A549 (cell line): Measurements from ENCODE around the gene HLCS. TPM values are rescaled to one million over a fixed set of nuclear protein-coding genes. Genes with fewer than 3 reads are reported as not detected.
"Not testable (repeated sequence)": the region's sequence is repeated elsewhere in the genome, so short reads cannot be mapped to it uniquely, and the experiment has no call there.

ENCODE experiments used
- ATAC-seq, 2 experiments: fragments of 200-7000 bp in 1 of 2; fragments of >200 bp in 1 of 2; cut with Nextera tagmentation in 1 of 2; cut with Tn5 transposase in 1 of 2; 3 replicates each; pipeline versions ENCODE4 v1.8.0 to v1.9.1; 2018 to 2020; ENCODE audit warnings: mild to moderate bottlenecking in 1 of 2, moderate library complexity in 1 of 2
- CTCF ChIA-PET: fragments of 300-600 bp; sonication (Branson Sonifier 250); formaldehyde crosslinking; extraction: SDS; loops from one replicate; lab custom pipeline; 2021; ENCODE audit warnings: antibody characterized with exemption, inconsistent platforms; lab: Yijun Ruan, JAX
- POLR2A ChIA-PET: fragments of 350-600 bp; formaldehyde crosslinking; extraction: SDS; loops from one replicate; lab custom pipeline; 2021; ENCODE audit warnings: antibody characterized with exemption, inconsistent platforms; lab: Yijun Ruan, JAX
- DNase-seq, 2 experiments: peaks; one replicate each; pipeline versions ENCODE4 v3.0.0 to v3.0.0-alpha.2; 2011 to 2016; ENCODE audit warnings: low read depth in 1 of 2, low spot score in 1 of 2
- FAIRE-seq: peaks from 2 replicates; lab custom pipeline; 2011; peaks lifted over from hg19 to GRCh38; lab: Jason Lieb, UNC
- H3K27ac ChIP-seq, 2 experiments: fragments of >200 bp; sonication (Bioruptor Twin); formaldehyde crosslinking; 3 replicates each; pipeline ENCODE4 v1.5.1; 2016 to 2017
- H3K4me1 ChIP-seq: fragments of >200 bp; sonication (Bioruptor Twin); formaldehyde crosslinking; 3 replicates; pipeline ENCODE4 v1.6.1; 2016
- H3K4me2 ChIP-seq: fragments of >200 bp; sonication (Bioruptor Twin); formaldehyde crosslinking; 3 replicates; pipeline ENCODE4 v1.6.1; 2016
- H3K4me3 ChIP-seq: fragments of >200 bp; sonication (Bioruptor Twin); formaldehyde crosslinking; 3 replicates; pipeline ENCODE4 v1.5.1; 2016
- H3K9me3 ChIP-seq: fragments of >200 bp; sonication (Bioruptor Twin); formaldehyde crosslinking; 3 replicates; pipeline ENCODE4 v1.6.1; 2016
- CBX2 ChIP-seq: fragments of 200-600 bp; sonication (generic); IDR thresholded peaks from 2 replicates; pipeline ENCODE4 v1.6.1; 2016; ENCODE audit warnings: low read depth, mild to moderate bottlenecking, borderline replicate concordance
- CBX8 ChIP-seq: fragments of 200-600 bp; sonication (generic); IDR thresholded peaks from 2 replicates; pipeline ENCODE4 v1.6.1; 2016
- CEBPB ChIP-seq, 2 experiments: fragments of >200 bp in 1 of 2; sonication (Bioruptor Twin) in 1 of 2; formaldehyde crosslinking in 1 of 2; IDR thresholded peaks; 2 replicates each; pipeline ENCODE4 v1.6.1; 2012 to 2016
- ESRRA ChIP-seq: fragments of 150-350 bp; IDR thresholded peaks from 2 replicates; pipeline ENCODE4 v1.6.1; 2014; ENCODE audit warnings: mild to moderate bottlenecking, low read length, borderline replicate concordance
- FOSL2 ChIP-seq, 2 experiments: fragments of 450-650 bp in 1 of 2; fragments of >200 bp in 1 of 2; sonication (Bioruptor Twin) in 1 of 2; formaldehyde crosslinking; IDR thresholded peaks; 2 replicates each; pipeline versions ENCODE4 v1.5.0 to v1.6.1; 2016 to 2020; ENCODE audit warnings: mild to moderate bottlenecking in 1 of 2, moderate library complexity in 1 of 2
- FOXS1 ChIP-seq: fragments of 250-450 bp; sonication (Bioruptor Pico); IDR thresholded peaks from 2 replicates; pipeline ENCODE4 v1.5.0; 2020; ENCODE audit warnings: mild to moderate bottlenecking, moderate library complexity
- HDAC2 ChIP-seq: fragments of 200-600 bp; sonication (generic); IDR thresholded peaks from 2 replicates; pipeline ENCODE4 v1.6.1; 2016
- HOXA7 ChIP-seq: fragments of 250-450 bp; sonication (Bioruptor Pico); IDR thresholded peaks from 2 replicates; pipeline ENCODE4 v1.5.0; 2020; ENCODE audit warnings: mild to moderate bottlenecking, moderate library complexity
- HOXB13 ChIP-seq: fragments of 250-450 bp; sonication (Bioruptor Pico); IDR thresholded peaks from 2 replicates; pipeline ENCODE4 v1.5.0; 2020; ENCODE audit warnings: low read depth, mild to moderate bottlenecking, moderate library complexity
- JUN ChIP-seq, 2 experiments: fragments of >200 bp; sonication (Bioruptor Twin); formaldehyde crosslinking; IDR thresholded peaks; 2 replicates in 1 of 2; 3 replicates in 1 of 2; pipeline ENCODE4 v1.6.1; 2016 to 2017
- JUNB ChIP-seq: fragments of >200 bp; sonication (Bioruptor Twin); formaldehyde crosslinking; IDR thresholded peaks from 2 replicates; pipeline ENCODE4 v1.6.1; 2016
- KDM1A ChIP-seq: fragments of 200-600 bp; sonication (generic); IDR thresholded peaks from 2 replicates; pipeline ENCODE4 v1.6.1; 2016; ENCODE audit warnings: low read depth, mild to moderate bottlenecking
- KDM5A ChIP-seq: fragments of 200-600 bp; sonication (generic); IDR thresholded peaks from 2 replicates; pipeline ENCODE4 v1.6.1; 2016; ENCODE audit warnings: antibody characterized with exemption, mild to moderate bottlenecking
- NPAS2 ChIP-seq: fragments of 250-450 bp; sonication (Bioruptor Pico); IDR thresholded peaks from 2 replicates; pipeline ENCODE4 v1.8.0; 2022; ENCODE audit warnings: mild to moderate bottlenecking, moderate library complexity, borderline replicate concordance
- PHF8 ChIP-seq: fragments of 200-600 bp; sonication (generic); IDR thresholded peaks from 2 replicates; pipeline ENCODE4 v1.6.1; 2016; ENCODE audit warnings: low read depth, mild to moderate bottlenecking, antibody characterized with exemption, moderate library complexity, borderline replicate concordance
- POLR2A ChIP-seq: IDR thresholded peaks from 2 replicates; pipeline ENCODE4 v1.6.1; 2012; ENCODE audit warnings: mild to moderate bottlenecking, low read length
- RARB ChIP-seq: fragments of 250-450 bp; sonication (Bioruptor Pico); IDR thresholded peaks from 2 replicates; pipeline ENCODE4 v1.8.0; 2021; ENCODE audit warnings: mild to moderate bottlenecking, moderate library complexity
- RCOR1 ChIP-seq: fragments of 150-350 bp; IDR thresholded peaks from 2 replicates; pipeline ENCODE4 v1.6.1; 2014; ENCODE audit warnings: antibody characterized with exemption, low read length, low read depth
- RNF2 ChIP-seq: fragments of 200-600 bp; sonication (generic); IDR thresholded peaks from 2 replicates; pipeline ENCODE4 v1.6.1; 2016; ENCODE audit warnings: low read depth, mild to moderate bottlenecking, antibody characterized with exemption, moderate library complexity, borderline replicate concordance
- SREBF2 ChIP-seq: fragments of 450-650 bp; IDR thresholded peaks from 2 replicates; pipeline ENCODE4 v1.6.1; 2014; ENCODE audit warnings: mild to moderate bottlenecking, moderate library complexity
- WGBS: methylation state at CpG from one replicate; pipeline ENCODE4 v1.1.6; 2017; ENCODE audit errors: missing lambda C conversion rate; 5-methylcytosine and 5-hydroxymethylcytosine counted together
- polyA plus RNA-seq, 4 experiments: library from polyadenylated mRNA; depleted of rRNA in 3 of 4; stranded (reverse); fragments of >200 nt; fragmentation: RNase III in 1 of 4; extraction: RNeasy Plus Mini Kit Qiagen cat#74134 plus additional on column Dnase treatment in 1 of 4; gene quantifications; 2 replicates in 3 of 4; 3 replicates in 1 of 4; pipeline ENCODE4 v1.2.3, GENCODE V29; 2011 to 2017
- TF ChIP-seq, protein P1 (sequence below): IDR thresholded peaks from 2 replicates; pipeline ENCODE4 v1.6.1; 2012
- TF ChIP-seq, protein P2 (sequence below): fragments of 150-350 bp; IDR thresholded peaks from 2 replicates; pipeline ENCODE4 v1.6.1; 2014; ENCODE audit warnings: low read depth, mild to moderate bottlenecking, low read length
- TF ChIP-seq, protein P3 (sequence below): IDR thresholded peaks from 2 replicates; pipeline ENCODE4 v1.6.1; 2012
- TF ChIP-seq, protein P4 (sequence below): IDR thresholded peaks from 2 replicates; pipeline ENCODE4 v1.6.1; 2012; ENCODE audit warnings: low read depth, borderline replicate concordance
- TF ChIP-seq, protein P5 (sequence below): fragments of 250-450 bp; sonication (Bioruptor Pico); IDR thresholded peaks from 2 replicates; pipeline ENCODE4 v1.5.0; 2021; ENCODE audit warnings: mild to moderate bottlenecking, moderate library complexity, borderline replicate concordance

Gene HLCS
- polyA plus RNA-seq, 2 of the 4 experiments (the other 2 are of a cell fraction) = 8.4 to 24.3 TPM

DNA sequence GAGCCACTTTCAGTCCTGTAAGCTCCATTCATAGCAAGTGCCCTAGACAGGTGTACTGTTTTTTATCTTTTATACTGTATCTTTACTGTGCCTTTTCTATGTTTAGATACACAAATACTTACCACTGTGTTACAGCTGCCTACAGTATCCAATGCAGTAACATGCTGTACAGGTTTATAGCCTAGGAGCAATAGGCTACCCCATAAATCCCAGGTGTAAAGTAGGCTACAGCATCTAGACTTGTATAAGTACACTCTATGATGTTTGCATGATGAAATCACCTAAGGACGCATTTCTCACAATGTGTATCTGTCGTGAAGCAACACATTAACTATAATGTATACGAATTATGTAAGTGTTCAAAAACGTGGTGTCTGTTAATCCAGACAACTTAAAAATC lies 10.7 kb downstream of the HLCS start:
- ChIA-PET POLR2A (no interaction called here), CTCF (no interaction called here)
- TF ChIP-seq, protein P1, sequence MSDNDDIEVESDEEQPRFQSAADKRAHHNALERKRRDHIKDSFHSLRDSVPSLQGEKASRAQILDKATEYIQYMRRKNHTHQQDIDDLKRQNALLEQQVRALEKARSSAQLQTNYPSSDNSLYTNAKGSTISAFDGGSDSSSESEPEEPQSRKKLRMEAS = no peak
- TF ChIP-seq JUNB = no peak
- TF ChIP-seq, protein P2, sequence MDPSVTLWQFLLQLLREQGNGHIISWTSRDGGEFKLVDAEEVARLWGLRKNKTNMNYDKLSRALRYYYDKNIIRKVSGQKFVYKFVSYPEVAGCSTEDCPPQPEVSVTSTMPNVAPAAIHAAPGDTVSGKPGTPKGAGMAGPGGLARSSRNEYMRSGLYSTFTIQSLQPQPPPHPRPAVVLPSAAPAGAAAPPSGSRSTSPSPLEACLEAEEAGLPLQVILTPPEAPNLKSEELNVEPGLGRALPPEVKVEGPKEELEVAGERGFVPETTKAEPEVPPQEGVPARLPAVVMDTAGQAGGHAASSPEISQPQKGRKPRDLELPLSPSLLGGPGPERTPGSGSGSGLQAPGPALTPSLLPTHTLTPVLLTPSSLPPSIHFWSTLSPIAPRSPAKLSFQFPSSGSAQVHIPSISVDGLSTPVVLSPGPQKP = no peak
- no peak for TF ChIP-seq HOXB13 (CRISPR knock-in tag)
- TF ChIP-seq RNF2 = no peak
- TF ChIP-seq SREBF2 = no peak
- no peak for TF ChIP-seq ESRRA
- TF ChIP-seq, protein P3, sequence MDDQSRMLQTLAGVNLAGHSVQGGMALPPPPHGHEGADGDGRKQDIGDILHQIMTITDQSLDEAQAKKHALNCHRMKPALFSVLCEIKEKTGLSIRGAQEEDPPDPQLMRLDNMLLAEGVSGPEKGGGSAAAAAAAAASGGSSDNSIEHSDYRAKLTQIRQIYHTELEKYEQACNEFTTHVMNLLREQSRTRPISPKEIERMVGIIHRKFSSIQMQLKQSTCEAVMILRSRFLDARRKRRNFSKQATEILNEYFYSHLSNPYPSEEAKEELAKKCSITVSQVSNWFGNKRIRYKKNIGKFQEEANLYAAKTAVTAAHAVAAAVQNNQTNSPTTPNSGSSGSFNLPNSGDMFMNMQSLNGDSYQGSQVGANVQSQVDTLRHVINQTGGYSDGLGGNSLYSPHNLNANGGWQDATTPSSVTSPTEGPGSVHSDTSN = no peak
- TF ChIP-seq KDM1A = no peak
- no peak for TF ChIP-seq POLR2A
- TF ChIP-seq FOSL2 (IDR thresholded peaks at IDR 0.05) = no peak
- TF ChIP-seq FOSL2 (CRISPR knock-in tag; IDR thresholded peaks at IDR 0.05) = no peak
- no peak for TF ChIP-seq HOXA7
- no peak for TF ChIP-seq FOXS1 (CRISPR knock-in tag)
- TF ChIP-seq CEBPB (IDR thresholded peaks at IDR 0.05) = no peak
- TF ChIP-seq PHF8 = no peak
- TF ChIP-seq, all 56 proteins: peak for 0
- Histone ChIP-seq H3K27ac (no peak overlapping the region), H3K4me3 (no peak overlapping the region), H3K4me1 (no peaks in the 10 kb centered on the region), H3K4me2 (no peak overlapping the region), H3K9me3 (no peaks in the 10 kb centered on the region)
- FAIRE-seq = no peak
- WGBS = 83% methylated on average over 4 of the region's 4 CpGs
- no peak for DNase-seq
- no peak for ATAC-seq

DNA sequence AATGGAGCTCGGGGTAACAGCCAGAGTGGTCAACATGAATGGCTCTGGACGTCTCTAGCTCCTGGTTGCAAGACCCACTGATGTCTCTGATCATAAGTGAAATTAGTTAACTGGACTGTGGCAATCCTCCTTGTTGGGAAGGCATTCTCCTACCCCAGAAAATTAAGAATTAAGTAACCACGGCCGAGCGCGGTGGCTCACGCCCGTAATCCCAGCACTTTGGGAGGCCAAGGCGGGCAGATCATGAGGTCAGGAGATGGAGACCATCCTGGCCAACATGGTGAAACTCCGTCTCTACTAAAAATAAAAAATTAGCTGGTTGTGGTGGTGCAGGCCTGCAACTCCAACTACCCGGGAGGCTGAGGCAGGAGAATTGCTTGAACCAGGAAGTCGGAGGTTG lies 14.1 kb downstream of the HLCS start:
- H3K27ac ChIP-seq, H3K9me3 ChIP-seq, FAIRE-seq, H3K4me3 ChIP-seq, POLR2A ChIA-PET, ATAC-seq, DNase-seq, H3K4me1 ChIP-seq, H3K4me2 ChIP-seq: not testable (repeated sequence)
- WGBS = 93% methylated on average over 12 of the region's 12 CpGs
- CTCF ChIA-PET = interaction anchor here (0.9 to 1.4 kb wide), 2 partner anchors 9 to 11 kb away, joined by 3 read pairs; no protein-coding TSS in a partner anchor

DNA sequence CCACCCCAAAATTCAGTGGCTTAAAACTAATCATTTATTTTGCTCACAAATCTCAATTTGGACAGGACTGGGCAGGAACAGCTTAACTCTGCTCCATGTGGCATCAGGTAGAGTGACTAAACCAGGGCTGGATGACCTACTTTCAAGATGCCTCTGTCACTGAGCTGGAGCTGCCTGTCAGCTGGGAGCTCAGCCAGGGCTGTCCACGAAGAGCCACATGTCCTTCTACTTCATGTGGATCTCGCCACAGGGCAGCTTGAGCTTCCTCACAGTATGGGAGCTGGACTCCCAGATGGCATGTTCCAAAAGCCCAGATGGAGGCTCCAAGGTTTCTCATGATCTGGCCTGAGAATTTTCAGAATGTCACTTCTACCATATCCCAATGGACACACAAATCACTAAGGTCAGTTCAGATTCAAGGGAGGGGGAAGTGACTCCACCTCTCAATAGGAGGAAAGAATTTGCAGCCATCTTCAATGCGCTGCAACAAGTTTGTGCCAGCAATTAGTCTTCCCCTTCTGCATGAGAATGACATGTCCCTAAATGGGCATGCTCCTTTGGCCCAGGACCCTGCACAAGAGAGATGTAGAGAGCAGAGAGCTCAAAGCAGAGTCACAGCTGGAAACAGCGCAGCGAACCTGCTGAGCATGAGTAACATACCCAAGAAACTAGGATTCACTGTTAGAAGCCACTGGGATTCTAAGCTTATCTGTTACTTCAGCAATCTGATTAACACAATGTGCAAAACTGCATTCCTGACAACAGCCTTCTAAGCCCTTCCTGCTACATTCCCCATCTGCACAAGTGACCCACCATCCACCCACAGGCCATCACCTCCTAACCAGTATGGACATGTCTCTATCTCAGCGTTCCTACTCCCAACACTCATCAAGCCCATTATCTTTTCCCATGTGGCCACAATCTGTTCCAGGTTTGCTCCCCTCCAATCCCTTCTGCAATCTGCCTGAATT lies 17.0 kb downstream of the HLCS start:
- ChIA-PET CTCF (interaction anchor here (0.6 to 2.1 kb wide), 6 partner anchors 8 to 530 kb away, joined by 3 to 5 read pairs (median 4); no protein-coding TSS in a partner anchor), POLR2A (no interaction called here)
- no peak overlapping the region for H3K4me3 ChIP-seq
- H3K4me1 ChIP-seq = no peaks in the 10 kb centered on the region
- ATAC-seq = no peak
- no peak overlapping the region for H3K4me2 ChIP-seq
- 100% methylated on average over 4 of the region's 6 CpGs for WGBS
- FAIRE-seq = no peak
- no peak overlapping the region for H3K27ac ChIP-seq
- no peak for DNase-seq
- no peaks in the 10 kb centered on the region for H3K9me3 ChIP-seq
- TF ChIP-seq, protein P2 = no peak
- TF ChIP-seq HDAC2 (no peak), RCOR1 (no peak), CBX2 (no peak), NPAS2 (no peak), KDM5A (no peak), CBX8 (no peak), ESRRA (no peak), JUN (IDR thresholded peaks at IDR 0.05) (no peak), RARB (CRISPR knock-in tag) (no peak)
- TF ChIP-seq, protein P4, sequence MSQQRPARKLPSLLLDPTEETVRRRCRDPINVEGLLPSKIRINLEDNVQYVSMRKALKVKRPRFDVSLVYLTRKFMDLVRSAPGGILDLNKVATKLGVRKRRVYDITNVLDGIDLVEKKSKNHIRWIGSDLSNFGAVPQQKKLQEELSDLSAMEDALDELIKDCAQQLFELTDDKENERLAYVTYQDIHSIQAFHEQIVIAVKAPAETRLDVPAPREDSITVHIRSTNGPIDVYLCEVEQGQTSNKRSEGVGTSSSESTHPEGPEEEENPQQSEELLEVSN = no peak
- TF ChIP-seq, protein P3 = no peak
- TF ChIP-seq, protein P5, sequence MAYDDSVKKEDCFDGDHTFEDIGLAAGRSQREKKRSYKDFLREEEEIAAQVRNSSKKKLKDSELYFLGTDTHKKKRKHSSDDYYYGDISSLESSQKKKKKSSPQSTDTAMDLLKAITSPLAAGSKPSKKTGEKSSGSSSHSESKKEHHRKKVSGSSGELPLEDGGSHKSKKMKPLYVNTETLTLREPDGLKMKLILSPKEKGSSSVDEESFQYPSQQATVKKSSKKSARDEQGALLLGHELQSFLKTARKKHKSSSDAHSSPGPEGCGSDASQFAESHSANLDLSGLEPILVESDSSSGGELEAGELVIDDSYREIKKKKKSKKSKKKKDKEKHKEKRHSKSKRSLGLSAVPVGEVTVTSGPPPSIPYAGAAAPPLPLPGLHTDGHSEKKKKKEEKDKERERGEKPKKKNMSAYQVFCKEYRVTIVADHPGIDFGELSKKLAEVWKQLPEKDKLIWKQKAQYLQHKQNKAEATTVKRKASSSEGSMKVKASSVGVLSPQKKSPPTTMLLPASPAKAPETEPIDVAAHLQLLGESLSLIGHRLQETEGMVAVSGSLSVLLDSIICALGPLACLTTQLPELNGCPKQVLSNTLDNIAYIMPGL (CRISPR knock-in tag) = no peak
